ENCODE measurements around the gene PDE1A. TPM values are rescaled to one million over a fixed set of nuclear protein-coding genes. Genes with fewer than 3 reads are reported as not detected.

PDE1A gene
- polyA plus RNA-seq, 1 of the 3 experiments (the other 2 are of a cell fraction), result 0.08 TPM

DNA sequence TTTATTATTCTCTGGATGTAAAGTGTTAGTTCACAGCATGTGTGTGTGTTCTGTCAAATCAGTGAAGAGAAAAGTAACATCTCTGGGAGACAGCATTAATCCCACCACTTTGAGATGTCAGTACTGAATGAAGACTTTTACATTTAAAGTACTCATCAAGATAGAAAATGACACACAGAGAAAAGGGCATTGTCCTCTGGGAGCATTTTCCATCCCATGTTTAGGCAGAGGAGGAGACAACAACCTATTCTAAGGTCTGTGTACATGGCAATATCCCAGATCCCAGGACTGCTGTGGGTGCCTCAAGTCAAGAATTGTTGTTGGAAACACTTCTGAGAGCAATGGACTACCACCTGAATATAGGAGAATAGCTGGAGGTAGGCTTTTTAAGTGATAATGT, 239.7 kb downstream of the PDE1A start:
- Histone ChIP-seq H3K9me3 (no peaks in the 10 kb centered on the region; the same call in 1 of the 2 replicates), H2AFZ (ENCODE audit: low read depth) (no peak overlapping the region), H3K36me3 (replicated peaks in 1 of 2; ENCODE audit: control insufficient read depth in 1 of 2, insufficient read depth in 2 of 2, low read length in 1 of 2) (no peaks in the 10 kb centered on the region), H4K20me1 (ENCODE audit: insufficient read depth) (no peaks in the 10 kb centered on the region), H3K4me1 (ENCODE audit: control insufficient read depth in 1 of 2, insufficient read depth in 2 of 2, low read depth in 1 of 2, low read length in 1 of 2) (no peaks in the 10 kb centered on the region), H3K4me2 (no peak overlapping the region), H3K4me3 (ENCODE audit: low read depth in 2 of 2, low read length in 1 of 2) (no peak overlapping the region), H3K79me2 (ENCODE audit: insufficient read depth) (no peaks in the 10 kb centered on the region), H3F3A (replicated peaks; ENCODE audit: insufficient read depth) (no peaks in the 10 kb centered on the region), H3K27me3 (ENCODE audit: insufficient read depth) (no peaks in the 10 kb centered on the region), H3K27ac (ENCODE audit: low read depth in 2 of 2, low read length in 1 of 2) (no peak overlapping the region; a peak in 1 of 4 replicates), H3K9me2 (no peaks in the 10 kb centered on the region), H3K9ac (no peak overlapping the region)
- POLR2A ChIA-PET, result interaction anchor here (0.6 kb wide), 1 partner anchor 461 kb away, joined by 3 read pairs; no protein-coding TSS in a partner anchor
- TF ChIP-seq, protein P1, sequence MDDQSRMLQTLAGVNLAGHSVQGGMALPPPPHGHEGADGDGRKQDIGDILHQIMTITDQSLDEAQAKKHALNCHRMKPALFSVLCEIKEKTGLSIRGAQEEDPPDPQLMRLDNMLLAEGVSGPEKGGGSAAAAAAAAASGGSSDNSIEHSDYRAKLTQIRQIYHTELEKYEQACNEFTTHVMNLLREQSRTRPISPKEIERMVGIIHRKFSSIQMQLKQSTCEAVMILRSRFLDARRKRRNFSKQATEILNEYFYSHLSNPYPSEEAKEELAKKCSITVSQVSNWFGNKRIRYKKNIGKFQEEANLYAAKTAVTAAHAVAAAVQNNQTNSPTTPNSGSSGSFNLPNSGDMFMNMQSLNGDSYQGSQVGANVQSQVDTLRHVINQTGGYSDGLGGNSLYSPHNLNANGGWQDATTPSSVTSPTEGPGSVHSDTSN (IDR thresholded peaks at IDR 0.05), result no peak
- TF ChIP-seq YY1 (IDR thresholded peaks at IDR 0.05; ENCODE audit: low read depth) (no peak), TCF12 (IDR thresholded peaks at IDR 0.05) (no peak), POLR2AphosphoS5 (IDR thresholded peaks at IDR 0.05; ENCODE audit: low read depth, low read length) (no peak)
- CTCF ChIA-PET, result interaction anchor here (0.7 to 12.2 kb wide), 28 partner anchors 8 to 529 kb away, joined by 3 to 176 read pairs (median 4); partner anchors contain the start of gene DNAJC10
- DNase-seq, result no peak

DNA sequence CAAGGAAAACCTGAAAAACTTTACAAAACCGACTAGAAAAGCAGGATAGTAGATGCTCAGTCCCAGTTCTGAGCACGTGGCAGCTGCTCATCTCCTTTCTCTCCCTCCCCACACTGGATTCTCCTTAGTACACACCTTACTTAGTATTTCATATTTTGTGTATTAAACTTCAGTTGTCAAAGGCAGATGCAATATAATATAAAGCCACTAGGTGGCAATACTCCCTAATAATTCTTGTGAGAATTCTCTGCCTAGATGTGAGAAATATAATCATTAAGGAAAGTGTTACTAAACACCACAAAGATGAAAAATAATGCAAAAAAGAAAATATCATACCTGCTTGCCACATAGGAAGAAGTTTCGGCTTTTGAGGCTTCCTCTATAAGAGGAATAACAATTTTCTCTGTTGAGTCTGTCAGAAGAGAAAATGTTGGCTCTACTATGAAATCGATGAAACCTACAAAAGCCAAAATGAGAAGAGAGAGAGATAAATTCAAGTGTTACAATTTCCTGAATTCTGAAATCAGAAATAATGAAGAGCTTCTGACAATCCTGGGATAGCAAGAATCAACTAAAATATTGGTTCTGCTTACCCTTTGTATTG, 240.6 kb downstream of the PDE1A start:
- Histone ChIP-seq H3K36me3 (replicated peaks in 1 of 2; ENCODE audit: control insufficient read depth in 1 of 2, insufficient read depth in 2 of 2, low read length in 1 of 2) (no peaks in the 10 kb centered on the region), H3F3A (replicated peaks; ENCODE audit: insufficient read depth) (no peaks in the 10 kb centered on the region), H3K27me3 (ENCODE audit: insufficient read depth) (no peaks in the 10 kb centered on the region), H3K27ac (ENCODE audit: low read depth in 2 of 2, low read length in 1 of 2) (no peak overlapping the region), H3K9ac (no peak overlapping the region), H3K4me1 (ENCODE audit: control insufficient read depth in 1 of 2, insufficient read depth in 2 of 2, low read depth in 1 of 2, low read length in 1 of 2) (no peaks in the 10 kb centered on the region), H3K9me3 (no peaks in the 10 kb centered on the region; the same call in 1 of the 2 replicates), H3K4me2 (no peak overlapping the region), H3K9me2 (no peaks in the 10 kb centered on the region), H2AFZ (ENCODE audit: low read depth) (no peak overlapping the region), H3K79me2 (ENCODE audit: insufficient read depth) (no peaks in the 10 kb centered on the region), H4K20me1 (ENCODE audit: insufficient read depth) (no peaks in the 10 kb centered on the region), H3K4me3 (ENCODE audit: low read depth in 2 of 2, low read length in 1 of 2) (no peak overlapping the region)
- ChIA-PET CTCF (interaction anchor here (0.6 to 12.2 kb wide), 37 partner anchors 9 to 665 kb away, joined by 3 to 176 read pairs (median 4); partner anchors contain the start of gene DNAJC10), POLR2A (no interaction called here)
- 26% methylated on average over 4 of the region's 4 CpGs for WGBS (ENCODE audit: low lambda C conversion rate)
- peak; percentile 8 for DNase-seq
- no peak for TF ChIP-seq GABPA (IDR thresholded peaks at IDR 0.05; ENCODE audit: low read depth)
- no peak for TF ChIP-seq SIN3A (IDR thresholded peaks at IDR 0.05; ENCODE audit: borderline replicate concordance, low read depth, low read length)
- TF ChIP-seq, protein P1 (IDR thresholded peaks at IDR 0.05), result no peak
- no peak for TF ChIP-seq TAF1 (IDR thresholded peaks at IDR 0.05; ENCODE audit: borderline replicate concordance, low read depth, low read length)
- TF ChIP-seq NFIC (IDR thresholded peaks at IDR 0.05; ENCODE audit: borderline replicate concordance), result no peak
- TF ChIP-seq, protein P2, sequence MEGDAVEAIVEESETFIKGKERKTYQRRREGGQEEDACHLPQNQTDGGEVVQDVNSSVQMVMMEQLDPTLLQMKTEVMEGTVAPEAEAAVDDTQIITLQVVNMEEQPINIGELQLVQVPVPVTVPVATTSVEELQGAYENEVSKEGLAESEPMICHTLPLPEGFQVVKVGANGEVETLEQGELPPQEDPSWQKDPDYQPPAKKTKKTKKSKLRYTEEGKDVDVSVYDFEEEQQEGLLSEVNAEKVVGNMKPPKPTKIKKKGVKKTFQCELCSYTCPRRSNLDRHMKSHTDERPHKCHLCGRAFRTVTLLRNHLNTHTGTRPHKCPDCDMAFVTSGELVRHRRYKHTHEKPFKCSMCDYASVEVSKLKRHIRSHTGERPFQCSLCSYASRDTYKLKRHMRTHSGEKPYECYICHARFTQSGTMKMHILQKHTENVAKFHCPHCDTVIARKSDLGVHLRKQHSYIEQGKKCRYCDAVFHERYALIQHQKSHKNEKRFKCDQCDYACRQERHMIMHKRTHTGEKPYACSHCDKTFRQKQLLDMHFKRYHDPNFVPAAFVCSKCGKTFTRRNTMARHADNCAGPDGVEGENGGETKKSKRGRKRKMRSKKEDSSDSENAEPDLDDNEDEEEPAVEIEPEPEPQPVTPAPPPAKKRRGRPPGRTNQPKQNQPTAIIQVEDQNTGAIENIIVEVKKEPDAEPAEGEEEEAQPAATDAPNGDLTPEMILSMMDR (IDR thresholded peaks at IDR 0.05), result peak; percentile 88
- TF ChIP-seq, protein P3, sequence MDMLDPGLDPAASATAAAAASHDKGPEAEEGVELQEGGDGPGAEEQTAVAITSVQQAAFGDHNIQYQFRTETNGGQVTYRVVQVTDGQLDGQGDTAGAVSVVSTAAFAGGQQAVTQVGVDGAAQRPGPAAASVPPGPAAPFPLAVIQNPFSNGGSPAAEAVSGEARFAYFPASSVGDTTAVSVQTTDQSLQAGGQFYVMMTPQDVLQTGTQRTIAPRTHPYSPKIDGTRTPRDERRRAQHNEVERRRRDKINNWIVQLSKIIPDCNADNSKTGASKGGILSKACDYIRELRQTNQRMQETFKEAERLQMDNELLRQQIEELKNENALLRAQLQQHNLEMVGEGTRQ (IDR thresholded peaks at IDR 0.05; ENCODE audit: borderline replicate concordance, low read depth, low read length), result no peak
- TF ChIP-seq SMC3 (IDR thresholded peaks at IDR 0.05; ENCODE audit: low read depth, low read length), result peak; percentile 80
- TF ChIP-seq, protein P4, sequence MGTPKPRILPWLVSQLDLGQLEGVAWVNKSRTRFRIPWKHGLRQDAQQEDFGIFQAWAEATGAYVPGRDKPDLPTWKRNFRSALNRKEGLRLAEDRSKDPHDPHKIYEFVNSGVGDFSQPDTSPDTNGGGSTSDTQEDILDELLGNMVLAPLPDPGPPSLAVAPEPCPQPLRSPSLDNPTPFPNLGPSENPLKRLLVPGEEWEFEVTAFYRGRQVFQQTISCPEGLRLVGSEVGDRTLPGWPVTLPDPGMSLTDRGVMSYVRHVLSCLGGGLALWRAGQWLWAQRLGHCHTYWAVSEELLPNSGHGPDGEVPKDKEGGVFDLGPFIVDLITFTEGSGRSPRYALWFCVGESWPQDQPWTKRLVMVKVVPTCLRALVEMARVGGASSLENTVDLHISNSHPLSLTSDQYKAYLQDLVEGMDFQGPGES (IDR thresholded peaks at IDR 0.05; ENCODE audit: low read depth, low read length), result no peak
- TF ChIP-seq RXRA (IDR thresholded peaks at IDR 0.05; ENCODE audit: borderline replicate concordance, low read depth), result no peak
- no peak for TF ChIP-seq JUND (IDR thresholded peaks at IDR 0.05)
- TF ChIP-seq, protein P5, sequence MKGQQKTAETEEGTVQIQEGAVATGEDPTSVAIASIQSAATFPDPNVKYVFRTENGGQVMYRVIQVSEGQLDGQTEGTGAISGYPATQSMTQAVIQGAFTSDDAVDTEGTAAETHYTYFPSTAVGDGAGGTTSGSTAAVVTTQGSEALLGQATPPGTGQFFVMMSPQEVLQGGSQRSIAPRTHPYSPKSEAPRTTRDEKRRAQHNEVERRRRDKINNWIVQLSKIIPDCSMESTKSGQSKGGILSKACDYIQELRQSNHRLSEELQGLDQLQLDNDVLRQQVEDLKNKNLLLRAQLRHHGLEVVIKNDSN (IDR thresholded peaks at IDR 0.05; ENCODE audit: borderline replicate concordance, low read depth), result no peak
- TF ChIP-seq RAD21 (IDR thresholded peaks at IDR 0.05; ENCODE audit: low read length), result peak; percentile 91
- no peak for TF ChIP-seq EZH2phosphoT487 (IDR thresholded peaks at IDR 0.05; ENCODE audit: borderline replicate concordance, low read depth)
- TF ChIP-seq POLR2AphosphoS5 (IDR thresholded peaks at IDR 0.05; ENCODE audit: low read depth, low read length), result no peak
- TF ChIP-seq NRF1 (IDR thresholded peaks at IDR 0.05; ENCODE audit: low read depth, low read length), result no peak

Measured in SK-N-SH (cell line).